HCT116 (cell line): ENCODE results near the gene IVD. TPM values are rescaled to one million over a fixed set of nuclear protein-coding genes. Genes with fewer than 3 reads are reported as not detected.

Source experiments
- ATAC-seq: fragments of 200-7000 bp; cut with Tn5 transposase; 2 replicates; pipeline ENCODE4 v1.9.1; 2020; ENCODE audit warnings: mild to moderate bottlenecking, moderate library complexity
- BruUV-seq: library from RNA; stranded (reverse); fragments of 400-500 nt; replicated peaks from 2 replicates; lab custom pipeline; 2021; lab: Mats Ljungman, UMichigan
- CTCF ChIA-PET: fragments of 300-600 bp; sonication (Branson Sonifier 250); formaldehyde crosslinking; loops from one replicate; lab custom pipeline; 2021; ENCODE audit warnings: antibody characterized with exemption; lab: Charles Lee
- POLR2A ChIA-PET: fragments of 300-600, 350-600 bp; sonication (Branson Sonifier 250); formaldehyde crosslinking; loops from one replicate; lab custom pipeline; 2021; ENCODE audit warnings: antibody characterized with exemption; lab: Charles Lee
- RAD21 ChIA-PET, 2 experiments: fragments of 300-600 bp; sonication (Branson Sonifier 250); formaldehyde crosslinking; loops; one replicate each; lab custom pipeline; 2023; ENCODE audit warnings: low total read pairs in 2 of 2; ENCODE audit not compliant: uncharacterized antibody in 2 of 2, unreplicated experiment in 2 of 2, low non-redundant PET in 1 of 2; lab: Charles Lee
- DNase-seq: peaks from one replicate; pipeline ENCODE4 v3.0.0-alpha.2; 2010; ENCODE audit warnings: low read depth, low spot score
- H2AFZ ChIP-seq: fragments of 200-600 bp; shearing (Covaris generic), sonication (generic); 2 replicates; pipeline ENCODE4 v1.6.1; 2017; ENCODE audit warnings: low read depth, mixed run types, mixed read lengths, antibody characterized with exemption, low read length; ENCODE audit not compliant: poor library complexity, severe bottlenecking
- H3K27ac ChIP-seq: 2 replicates; pipeline ENCODE4 v1.5.1; 2012; ENCODE audit warnings: low read depth, low read length
- H3K27me3 ChIP-seq: fragments of 200-600 bp; sonication (generic); 2 replicates; pipeline ENCODE4 v1.6.1; 2016; ENCODE audit warnings: mixed run types, low read length, mixed read lengths; ENCODE audit not compliant: insufficient read depth
- H3K36me3 ChIP-seq, 2 experiments: fragments of 200-500 bp in 1 of 2; fragments of 200-600 bp in 1 of 2; sonication (Bioruptor generic) in 1 of 2; sonication (generic) in 1 of 2; 2 replicates each; pipeline versions ENCODE4 v1.5.1 to v1.6.1; 2014 to 2016; ENCODE audit warnings: low read length in 2 of 2, inconsistent platforms in 1 of 2, mixed read lengths in 1 of 2, mixed run types in 1 of 2; ENCODE audit not compliant: insufficient read depth in 2 of 2, control insufficient read depth in 1 of 2
- H3K4me1 ChIP-seq, 2 experiments: fragments of 200-600 bp in 1 of 2; sonication (generic) in 1 of 2; 2 replicates each; pipeline versions ENCODE4 v1.5.1 to v1.6.1; 2012 to 2017; ENCODE audit warnings: low read length in 2 of 2, inconsistent platforms in 1 of 2, mild to moderate bottlenecking in 1 of 2, mixed read lengths in 1 of 2, mixed run types in 1 of 2, moderate library complexity in 1 of 2; ENCODE audit not compliant: insufficient read depth in 2 of 2, control insufficient read depth in 1 of 2
- H3K4me2 ChIP-seq: fragments of 200-600 bp; sonication (generic); 2 replicates; pipeline ENCODE4 v1.6.1; 2017; ENCODE audit warnings: mixed run types, low read length, mixed read lengths
- H3K4me3 ChIP-seq, 2 experiments: fragments of 200-600 bp in 1 of 2; sonication (generic) in 1 of 2; replicated peaks in 1 of 2; 2 replicates each; pipeline ENCODE4 v1.5.1; 2011 to 2016; ENCODE audit warnings: low read length in 2 of 2, control low read depth in 1 of 2, low read depth in 1 of 2, mild to moderate bottlenecking in 1 of 2, mixed read lengths in 1 of 2, mixed run types in 1 of 2
- H3K79me2 ChIP-seq: fragments of 200-600 bp; sonication (generic); 2 replicates; pipeline ENCODE4 v1.6.1; 2017; ENCODE audit warnings: mild to moderate bottlenecking, mixed run types, low read length, moderate library complexity, mixed read lengths; ENCODE audit not compliant: insufficient read depth
- H3K9ac ChIP-seq: fragments of 200-600 bp; sonication (generic); 2 replicates; pipeline ENCODE4 v1.6.1; 2016; ENCODE audit warnings: low read length, mixed read lengths
- H3K9me2 ChIP-seq: fragments of 200-600 bp; sonication (generic), shearing (Covaris generic); 2 replicates; pipeline ENCODE4 v1.6.1; 2017; ENCODE audit warnings: mixed run types, mild to moderate bottlenecking, moderate library complexity; ENCODE audit not compliant: insufficient read depth
- H3K9me3 ChIP-seq, 2 experiments: fragments of 200-500 bp in 1 of 2; fragments of 200-600 bp in 1 of 2; sonication (Bioruptor generic) in 1 of 2; sonication (generic) in 1 of 2; 2 replicates each; pipeline ENCODE4 v1.6.1; 2014 to 2017; ENCODE audit warnings: low read length in 2 of 2, mixed read lengths in 2 of 2, inconsistent platforms in 1 of 2, low read depth in 1 of 2, mild to moderate bottlenecking in 1 of 2, mixed run types in 1 of 2, moderate library complexity in 1 of 2; ENCODE audit not compliant: control insufficient read depth in 1 of 2, insufficient read depth in 1 of 2
- H4K20me1 ChIP-seq: fragments of 200-600 bp; sonication (generic), shearing (Covaris generic); 2 replicates; pipeline ENCODE4 v1.6.1; 2017; ENCODE audit warnings: mixed run types, mild to moderate bottlenecking, moderate library complexity; ENCODE audit not compliant: insufficient read depth
- CBX3 ChIP-seq: IDR thresholded peaks from 2 replicates; pipeline ENCODE4 v1.6.1; 2012; ENCODE audit warnings: low read depth
- CEBPB ChIP-seq: IDR thresholded peaks from 2 replicates; pipeline ENCODE4 v1.6.1; 2012; ENCODE audit warnings: low read depth
- CTCF ChIP-seq, 3 experiments: fragments of 200-600 bp in 1 of 3; sonication (generic) in 1 of 3; IDR thresholded peaks in 2 of 3; conservative IDR thresholded peaks in 1 of 3; 2 replicates each; pipeline ENCODE4 v1.5.1; 2012 to 2017; ENCODE audit warnings: low read depth in 2 of 3, low read length in 2 of 3, antibody characterized with exemption in 1 of 3, borderline replicate concordance in 1 of 3, control low read depth in 1 of 3, mild to moderate bottlenecking in 1 of 3, mixed read lengths in 1 of 3, mixed run types in 1 of 3, moderate library complexity in 1 of 3; ENCODE audit not compliant: insufficient read depth in 1 of 3
- JUND ChIP-seq: IDR thresholded peaks from 2 replicates; pipeline ENCODE4 v1.6.1; 2012
- RAD21 ChIP-seq: IDR thresholded peaks from 2 replicates; pipeline ENCODE4 v1.6.1; 2012; ENCODE audit warnings: low read depth, mild to moderate bottlenecking
- SIN3A ChIP-seq: IDR thresholded peaks from 2 replicates; pipeline ENCODE4 v1.6.1; 2012; ENCODE audit warnings: low read depth
- SRF ChIP-seq: IDR thresholded peaks from 2 replicates; pipeline ENCODE4 v1.6.1; 2012; ENCODE audit warnings: low read depth
- TCF7L2 ChIP-seq: IDR thresholded peaks from 2 replicates; pipeline ENCODE4 v1.7.0; 2011; ENCODE audit warnings: borderline replicate concordance, inconsistent platforms; ENCODE audit not compliant: insufficient read depth, insufficient read length; ENCODE audit errors: extremely low read depth
- YY1 ChIP-seq: IDR thresholded peaks from 2 replicates; pipeline ENCODE4 v1.6.1; 2011; ENCODE audit warnings: low read length, low read depth, moderate library complexity, mild to moderate bottlenecking; ENCODE audit not compliant: insufficient replicate concordance; ENCODE audit errors: extremely low read depth
- ZFX ChIP-seq: fragments of 450-650 bp; IDR thresholded peaks from 2 replicates; pipeline ENCODE4 v1.6.1; 2017
- intact Hi-C: fragments of 100-400 bp; cut with micrococcal nuclease; formaldehyde crosslinking; loops from 2 replicates; pipeline ENCODE4 v1.10.0; 2022
- total RNA-seq: library from RNA; stranded (reverse); gene quantifications from one replicate; pipeline ENCODE4 v1.2.1, GENCODE V29; 2021; ENCODE audit not compliant: unreplicated experiment

Gene IVD
- total RNA-seq, 1 experiment from 2014 or later = 65.6 TPM

DNA sequence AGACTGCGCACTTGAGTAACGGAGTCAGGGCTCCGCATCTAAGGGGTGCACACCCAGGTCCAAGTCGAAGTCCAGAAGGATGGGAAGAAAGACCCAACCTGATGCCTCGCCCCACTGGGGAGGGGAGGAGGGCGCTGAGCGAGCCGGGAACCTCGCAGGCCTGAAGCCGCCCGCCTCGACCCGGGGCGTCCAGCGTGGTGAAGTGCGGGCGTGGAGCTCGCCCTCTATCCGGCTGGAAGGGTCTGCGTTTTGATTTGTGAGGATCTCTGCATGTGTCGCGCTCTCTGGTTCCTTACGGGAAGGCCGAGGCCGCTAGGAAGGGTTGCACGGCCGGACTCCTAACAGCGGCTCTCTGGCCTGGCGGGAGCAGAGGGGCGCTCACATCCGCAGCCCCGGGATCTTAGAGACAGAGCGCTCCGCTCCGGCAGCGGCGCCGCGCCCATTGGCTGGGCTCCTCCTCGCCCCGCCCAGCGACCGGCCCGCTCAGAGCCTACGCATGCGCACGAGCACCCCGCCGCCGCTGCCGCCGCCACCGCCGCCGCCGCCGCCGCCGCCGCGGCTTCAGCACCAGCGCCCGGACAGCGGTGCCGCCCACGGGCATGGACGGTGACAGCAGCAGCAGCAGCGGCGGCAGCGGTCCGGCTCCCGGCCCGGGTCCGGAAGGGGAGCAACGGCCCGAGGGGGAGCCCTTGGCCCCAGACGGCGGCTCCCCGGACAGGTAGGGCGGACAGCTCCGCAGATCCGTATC, 47.7 kb upstream of the IVD start, which contains the start of gene DISP2 (continued):
- TF ChIP-seq YY1 (no peak), JUND (no peak), TCF7L2 (peak; percentile 13)

GRCh38 chr15:40358471-40359353, 46.9 kb upstream of the IVD start:
- Histone ChIP-seq H3K4me1 (peaks cover 17 to 30% of the 10 kb centered on the region in 2 experiments), H3K36me3 (no peaks in the 10 kb centered on the region), H3K9me2 (no peaks in the 10 kb centered on the region), H3K4me2 (peak overlapping the region; percentile 83), H3K9ac (no peak overlapping the region), H3K27me3 (no peaks in the 10 kb centered on the region)
- ATAC-seq = peak; percentile 71
- RAD21 ChIA-PET = no interaction called here
- intact Hi-C loops = no loop called here
- no peak for TF ChIP-seq RAD21
- no peak for TF ChIP-seq SRF
- TF ChIP-seq CTCF (IDR thresholded peaks at IDR 0.05 in 2 of 3, conservative IDR thresholded peaks at IDR 0.05 in 1 of 3; ENCODE audit: borderline replicate concordance in 1 of 3, insufficient read depth in 1 of 3, low read depth in 2 of 3, low read length in 2 of 3) = 0 out of 6 replicates have a peak, but pooled peaks of 2 of the 3 experiments have one; percentile 3 to 7
- no peak for TF ChIP-seq SIN3A
- no peak for TF ChIP-seq ZFX
- TF ChIP-seq CEBPB = no peak
- no peak for TF ChIP-seq CBX3
- TF ChIP-seq, all 23 proteins: peak for 1
- no TSS peak for BruUV-seq
- CTCF ChIA-PET = interaction anchor here (5.2 kb wide), 1 partner anchor 15 kb away, joined by 22 read pairs; no protein-coding TSS in a partner anchor
- POLR2A ChIA-PET = no interaction called here
- H4K20me1 ChIP-seq = no peaks in the 10 kb centered on the region
- H3K27ac ChIP-seq = peak overlapping the region; percentile 8; the same call in 1 of the 2 replicates
- peak overlapping the region; percentile 54 for H2AFZ ChIP-seq
- no peaks in the 10 kb centered on the region for H3K9me3 ChIP-seq
- H3K79me2 ChIP-seq = no peaks in the 10 kb centered on the region
- peak overlapping the region; percentile 65 to 67 for H3K4me3 ChIP-seq
- DNase-seq = no peak
